ENCODE results near the gene SPANXC. TPM values are rescaled to one million over a fixed set of nuclear protein-coding genes. Genes with fewer than 3 reads are reported as not detected.

SPANXC gene
- total and polyA plus RNA-seq, 4 donors = not detected

DNA sequence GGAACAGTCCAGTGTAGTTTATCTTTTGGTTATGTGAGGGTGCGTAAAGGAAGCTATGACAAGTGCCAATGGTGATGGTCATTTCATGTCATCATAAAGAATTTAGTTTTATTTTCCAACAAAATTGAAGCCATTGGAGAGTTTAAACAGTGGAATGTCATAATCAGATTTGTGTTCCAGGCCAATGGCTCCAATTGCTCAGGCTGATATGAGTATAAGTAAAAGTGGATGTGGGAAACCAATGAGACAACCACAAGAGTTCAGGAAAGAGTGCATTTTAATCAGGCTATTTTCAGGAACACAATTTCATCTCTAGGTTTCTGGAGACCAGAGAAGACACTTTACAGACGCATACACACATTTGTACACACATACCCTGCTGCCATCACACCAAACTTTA is 20.7 kb downstream of the SPANXC start:
- 80% methylated on average over 2 of the region's 2 CpGs for WGBS
- Histone ChIP-seq H3K27me3 (ENCODE audit: control insufficient read depth in 4 of 4, insufficient read depth in 4 of 4, low read length in 3 of 4) (no peaks in the 10 kb centered on the region), H3K9ac (ENCODE audit: low read depth in 1 of 2, low read length in 2 of 2) (no peak overlapping the region), H3K9me3 (ENCODE audit: control insufficient read depth in 4 of 4, low read length in 3 of 4) (no peaks in the 10 kb centered on the region), H3K36me3 (ENCODE audit: control insufficient read depth in 4 of 4, insufficient read depth in 3 of 4, low read depth in 1 of 4, low read length in 3 of 4) (no peaks in the 10 kb centered on the region), H3K4me3 (ENCODE audit: low read depth in 1 of 3, low read length in 3 of 3) (no peak overlapping the region), H3K4me1 (ENCODE audit: control insufficient read depth in 4 of 4, insufficient read depth in 4 of 4, low read length in 3 of 4) (no peaks in the 10 kb centered on the region), H3K27ac (ENCODE audit: low read depth in 1 of 2, low read length in 2 of 2) (no peak overlapping the region)
- no peak for DNase-seq (ENCODE audit: low spot score)
- TF ChIP-seq, protein P1, sequence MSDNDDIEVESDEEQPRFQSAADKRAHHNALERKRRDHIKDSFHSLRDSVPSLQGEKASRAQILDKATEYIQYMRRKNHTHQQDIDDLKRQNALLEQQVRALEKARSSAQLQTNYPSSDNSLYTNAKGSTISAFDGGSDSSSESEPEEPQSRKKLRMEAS (IDR thresholded peaks at IDR 0.05) = no peak
- TF ChIP-seq, protein P2, sequence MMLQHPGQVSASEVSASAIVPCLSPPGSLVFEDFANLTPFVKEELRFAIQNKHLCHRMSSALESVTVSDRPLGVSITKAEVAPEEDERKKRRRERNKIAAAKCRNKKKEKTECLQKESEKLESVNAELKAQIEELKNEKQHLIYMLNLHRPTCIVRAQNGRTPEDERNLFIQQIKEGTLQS (IDR thresholded peaks at IDR 0.05) = no peak
- TF ChIP-seq TAF1 (conservative IDR thresholded peaks at IDR 0.05) (no peak), RAD21 (IDR thresholded peaks at IDR 0.05) (no peak), FOXA1 (IDR thresholded peaks at IDR 0.05) (no peak)
- TF ChIP-seq, protein P3, sequence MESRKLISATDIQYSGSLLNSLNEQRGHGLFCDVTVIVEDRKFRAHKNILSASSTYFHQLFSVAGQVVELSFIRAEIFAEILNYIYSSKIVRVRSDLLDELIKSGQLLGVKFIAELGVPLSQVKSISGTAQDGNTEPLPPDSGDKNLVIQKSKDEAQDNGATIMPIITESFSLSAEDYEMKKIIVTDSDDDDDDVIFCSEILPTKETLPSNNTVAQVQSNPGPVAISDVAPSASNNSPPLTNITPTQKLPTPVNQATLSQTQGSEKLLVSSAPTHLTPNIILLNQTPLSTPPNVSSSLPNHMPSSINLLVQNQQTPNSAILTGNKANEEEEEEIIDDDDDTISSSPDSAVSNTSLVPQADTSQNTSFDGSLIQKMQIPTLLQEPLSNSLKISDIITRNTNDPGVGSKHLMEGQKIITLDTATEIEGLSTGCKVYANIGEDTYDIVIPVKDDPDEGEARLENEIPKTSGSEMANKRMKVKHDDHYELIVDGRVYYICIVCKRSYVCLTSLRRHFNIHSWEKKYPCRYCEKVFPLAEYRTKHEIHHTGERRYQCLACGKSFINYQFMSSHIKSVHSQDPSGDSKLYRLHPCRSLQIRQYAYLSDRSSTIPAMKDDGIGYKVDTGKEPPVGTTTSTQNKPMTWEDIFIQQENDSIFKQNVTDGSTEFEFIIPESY (IDR thresholded peaks at IDR 0.05) = no peak

DNA sequence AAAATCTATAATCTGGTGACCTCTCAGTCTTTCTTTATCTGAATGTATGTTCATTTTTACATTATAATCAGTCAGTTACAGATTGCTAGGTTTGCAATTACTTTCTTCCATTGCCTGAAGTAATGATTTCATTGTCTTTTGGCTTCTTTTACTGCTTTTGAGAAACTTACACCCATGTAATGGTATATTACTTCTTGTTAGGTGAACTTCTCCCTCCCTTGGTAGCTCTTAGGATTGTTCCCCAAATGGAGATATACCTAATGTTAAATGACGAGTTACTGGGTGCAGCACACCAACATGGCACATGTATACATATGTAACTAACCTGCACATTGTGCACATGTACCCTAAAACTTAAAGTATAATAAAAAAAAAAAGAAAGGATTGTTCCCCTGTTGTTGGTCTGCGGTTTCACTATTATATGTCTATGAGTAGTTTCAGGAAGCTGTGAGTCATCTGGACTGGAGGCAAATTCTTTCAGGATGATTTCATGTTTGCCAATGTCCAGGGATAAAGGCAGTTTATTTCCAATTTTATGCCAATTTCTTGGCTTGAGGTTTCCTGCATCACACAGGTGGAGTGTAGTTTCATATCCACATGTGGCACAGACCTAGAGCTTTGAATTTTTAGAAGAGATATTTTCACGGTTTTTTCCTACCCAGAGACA is 21.8 kb downstream of the SPANXC start:
- WGBS = 74% methylated on average over 3 of the region's 3 CpGs

More for the DNA sequence above, 21.8 kb downstream of the SPANXC start:
- Histone ChIP-seq H3K36me3 (ENCODE audit: control insufficient read depth in 4 of 4, insufficient read depth in 3 of 4, low read depth in 1 of 4, low read length in 3 of 4) (no peaks in the 10 kb centered on the region), H3K9ac (ENCODE audit: low read depth in 1 of 2, low read length in 2 of 2) (no peak overlapping the region), H3K4me1 (ENCODE audit: control insufficient read depth in 4 of 4, insufficient read depth in 4 of 4, low read length in 3 of 4) (no peaks in the 10 kb centered on the region), H3K4me3 (ENCODE audit: low read depth in 1 of 3, low read length in 3 of 3) (no peak overlapping the region), H3K9me3 (ENCODE audit: control insufficient read depth in 4 of 4, low read length in 3 of 4) (no peaks in the 10 kb centered on the region), H3K27me3 (ENCODE audit: control insufficient read depth in 4 of 4, insufficient read depth in 4 of 4, low read length in 3 of 4) (no peaks in the 10 kb centered on the region), H3K27ac (ENCODE audit: low read depth in 1 of 2, low read length in 2 of 2) (no peak overlapping the region)
- TF ChIP-seq HNF4G (IDR thresholded peaks at IDR 0.05) (no peak), TAF1 (conservative IDR thresholded peaks at IDR 0.05) (no peak), RAD21 (IDR thresholded peaks at IDR 0.05) (no peak), FOXA2 (IDR thresholded peaks at IDR 0.05) (no peak), NR2F2 (IDR thresholded peaks at IDR 0.05) (no peak), EGR1 (IDR thresholded peaks at IDR 0.05; ENCODE audit: low read depth in 2 of 2) (no peak), HNF4A (conservative IDR thresholded peaks at IDR 0.05) (no peak), YY1 (IDR thresholded peaks at IDR 0.05) (no peak)
- TF ChIP-seq, protein P4, sequence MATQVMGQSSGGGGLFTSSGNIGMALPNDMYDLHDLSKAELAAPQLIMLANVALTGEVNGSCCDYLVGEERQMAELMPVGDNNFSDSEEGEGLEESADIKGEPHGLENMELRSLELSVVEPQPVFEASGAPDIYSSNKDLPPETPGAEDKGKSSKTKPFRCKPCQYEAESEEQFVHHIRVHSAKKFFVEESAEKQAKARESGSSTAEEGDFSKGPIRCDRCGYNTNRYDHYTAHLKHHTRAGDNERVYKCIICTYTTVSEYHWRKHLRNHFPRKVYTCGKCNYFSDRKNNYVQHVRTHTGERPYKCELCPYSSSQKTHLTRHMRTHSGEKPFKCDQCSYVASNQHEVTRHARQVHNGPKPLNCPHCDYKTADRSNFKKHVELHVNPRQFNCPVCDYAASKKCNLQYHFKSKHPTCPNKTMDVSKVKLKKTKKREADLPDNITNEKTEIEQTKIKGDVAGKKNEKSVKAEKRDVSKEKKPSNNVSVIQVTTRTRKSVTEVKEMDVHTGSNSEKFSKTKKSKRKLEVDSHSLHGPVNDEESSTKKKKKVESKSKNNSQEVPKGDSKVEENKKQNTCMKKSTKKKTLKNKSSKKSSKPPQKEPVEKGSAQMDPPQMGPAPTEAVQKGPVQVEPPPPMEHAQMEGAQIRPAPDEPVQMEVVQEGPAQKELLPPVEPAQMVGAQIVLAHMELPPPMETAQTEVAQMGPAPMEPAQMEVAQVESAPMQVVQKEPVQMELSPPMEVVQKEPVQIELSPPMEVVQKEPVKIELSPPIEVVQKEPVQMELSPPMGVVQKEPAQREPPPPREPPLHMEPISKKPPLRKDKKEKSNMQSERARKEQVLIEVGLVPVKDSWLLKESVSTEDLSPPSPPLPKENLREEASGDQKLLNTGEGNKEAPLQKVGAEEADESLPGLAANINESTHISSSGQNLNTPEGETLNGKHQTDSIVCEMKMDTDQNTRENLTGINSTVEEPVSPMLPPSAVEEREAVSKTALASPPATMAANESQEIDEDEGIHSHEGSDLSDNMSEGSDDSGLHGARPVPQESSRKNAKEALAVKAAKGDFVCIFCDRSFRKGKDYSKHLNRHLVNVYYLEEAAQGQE (IDR thresholded peaks at IDR 0.05) = no peak
- DNase-seq (ENCODE audit: low spot score) = no peak

All from liver (tissue), 9 donors.